GM21529 (cell line): ENCODE data around the gene ATP1A2.

Source experiments
- ATAC-seq: cut with Tn5 transposase; IDR thresholded peaks from one replicate; pipeline ENCODE4 v1.9.1; 2021; ENCODE audit not compliant: unreplicated experiment

Gene ATP1A2

GRCh38 chr1:160115545-160116282 is at the start of gene ATP1A2:
Gene ATP1A2 (plus strand): TSS chr1:160115759. CDS start chr1:160115862, 103 bp downstream.
- ATAC-seq = no peak

GRCh38 chr1:160066829-160067745 is 48.5 kb upstream of the ATP1A2 start:
- no peak for ATAC-seq

GRCh38 chr1:160068225-160068624 is 47.3 kb upstream of the ATP1A2 start:
- ATAC-seq = no peak

- ATAC-seq = no peak
Observed at GRCh38 chr1:160069460-160070231, 45.9 kb upstream of the ATP1A2 start, which contains the start of gene KCNJ10. Gene KCNJ10 (minus strand): TSS chr1:160070160. CDS start chr1:160042532, 27,628 bp downstream.

GRCh38 chr1:160070243-160071163 is 45.1 kb upstream of the ATP1A2 start:
- no peak for ATAC-seq

GRCh38 chr1:160071289-160071688 is 44.3 kb upstream of the ATP1A2 start:
- no peak for ATAC-seq

GRCh38 chr1:160074865-160075264 is 40.7 kb upstream of the ATP1A2 start:
- ATAC-seq = no peak

- ATAC-seq = no peak
Observed at GRCh38 chr1:160075836-160076235, 39.7 kb upstream of the ATP1A2 start.

- ATAC-seq = no peak
Observed at GRCh38 chr1:160076295-160076694, 39.3 kb upstream of the ATP1A2 start.

- ATAC-seq = no peak
Observed at GRCh38 chr1:160077486-160077885, 38.1 kb upstream of the ATP1A2 start.

GRCh38 chr1:160078512-160079195 is 36.9 kb upstream of the ATP1A2 start:
- no peak for ATAC-seq

GRCh38 chr1:160079448-160079847 is 36.1 kb upstream of the ATP1A2 start:
- ATAC-seq = no peak

GRCh38 chr1:160080381-160081100 is 35.0 kb upstream of the ATP1A2 start:
- no peak for ATAC-seq

GRCh38 chr1:160081261-160081936 is 34.2 kb upstream of the ATP1A2 start, which contains the start of gene KCNJ9:
Gene KCNJ9 (plus strand): TSS chr1:160081538. CDS start chr1:160084031, 2,493 bp downstream.
- ATAC-seq = no peak

- ATAC-seq = no peak
Observed at GRCh38 chr1:160082487-160082886, 33.1 kb upstream of the ATP1A2 start.

GRCh38 chr1:160082926-160083325 is 32.6 kb upstream of the ATP1A2 start:
- no peak for ATAC-seq

- peak; percentile 57 for ATAC-seq
Observed at GRCh38 chr1:160083968-160084770, 31.4 kb upstream of the ATP1A2 start.
